ENCODE measurements around the gene AGAP1.

AGAP1 gene

GRCh38 chr2:235511751-235512698, 18.2 kb downstream of the AGAP1 start:
- DNase-seq (ENCODE audit: low read depth in 2 of 2) = peak in 1 of 2 donors; percentile 6
- TF ChIP-seq CTCF (IDR thresholded peaks at IDR 0.05; ENCODE audit: low read depth, low read length) = no peak
- H3K4me3 ChIP-seq (replicated peaks in 1 of 2; ENCODE audit: low read depth in 2 of 2, low read length in 2 of 2) = no peak overlapping the region

GRCh38 chr2:235512699-235513053, 18.8 kb downstream of the AGAP1 start:
- no peak for TF ChIP-seq CTCF (IDR thresholded peaks at IDR 0.05; ENCODE audit: low read depth, low read length)
- H3K4me3 ChIP-seq (replicated peaks in 1 of 2; ENCODE audit: low read depth in 2 of 2, low read length in 2 of 2) = no peak overlapping the region
- DNase-seq (ENCODE audit: low read depth in 2 of 2) = no peak

- TF ChIP-seq CTCF (IDR thresholded peaks at IDR 0.05; ENCODE audit: low read depth, low read length) = no peak
- H3K4me3 ChIP-seq (replicated peaks in 1 of 2; ENCODE audit: low read depth in 2 of 2, low read length in 2 of 2) = no peak overlapping the region
- no peak for DNase-seq (ENCODE audit: low read depth in 2 of 2)
Measured at GRCh38 chr2:235513984-235514626, 20.3 kb downstream of the AGAP1 start.

DNA sequence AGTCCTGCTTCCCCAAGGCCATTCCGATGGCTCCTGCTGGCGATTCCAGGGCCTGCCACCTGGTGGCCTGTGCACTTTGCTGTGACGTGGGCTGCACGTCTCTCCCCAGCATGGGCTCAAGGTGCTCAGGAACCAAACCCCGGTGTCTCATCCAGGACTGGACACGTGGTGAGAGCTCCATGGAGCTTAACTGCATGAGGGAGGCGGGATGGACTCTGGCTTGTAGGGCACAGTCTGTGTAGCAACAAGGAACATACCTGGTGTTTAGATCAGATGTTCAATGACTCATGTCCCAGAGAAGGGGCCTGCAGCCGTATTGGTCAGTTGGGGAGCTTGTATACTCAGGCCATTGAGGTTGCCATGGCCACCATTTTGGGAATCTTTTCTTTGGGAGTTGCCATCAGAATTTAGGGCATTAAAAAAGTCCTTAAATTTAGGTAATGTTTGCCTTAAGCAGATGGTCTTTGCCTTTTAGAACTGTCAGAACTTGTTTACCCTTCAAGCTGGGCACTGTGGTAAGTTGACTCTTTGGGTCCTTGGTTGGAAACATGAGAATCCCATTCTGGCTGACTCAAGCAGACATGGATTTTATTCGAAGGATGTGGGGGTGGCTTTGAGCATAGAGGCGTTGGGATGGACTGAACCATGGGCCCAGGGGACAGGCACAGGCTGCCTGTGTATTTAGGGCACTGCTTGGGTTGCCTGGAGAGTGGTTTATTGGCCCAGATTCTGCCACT, 21.0 kb downstream of the AGAP1 start:
- no peak for TF ChIP-seq CTCF (IDR thresholded peaks at IDR 0.05; ENCODE audit: low read depth, low read length)
- DNase-seq (ENCODE audit: low read depth in 2 of 2) = peak in 1 of 2 donors; percentile 9
- no peak overlapping the region for H3K4me3 ChIP-seq (replicated peaks in 1 of 2; ENCODE audit: low read depth in 2 of 2, low read length in 2 of 2)

DNA sequence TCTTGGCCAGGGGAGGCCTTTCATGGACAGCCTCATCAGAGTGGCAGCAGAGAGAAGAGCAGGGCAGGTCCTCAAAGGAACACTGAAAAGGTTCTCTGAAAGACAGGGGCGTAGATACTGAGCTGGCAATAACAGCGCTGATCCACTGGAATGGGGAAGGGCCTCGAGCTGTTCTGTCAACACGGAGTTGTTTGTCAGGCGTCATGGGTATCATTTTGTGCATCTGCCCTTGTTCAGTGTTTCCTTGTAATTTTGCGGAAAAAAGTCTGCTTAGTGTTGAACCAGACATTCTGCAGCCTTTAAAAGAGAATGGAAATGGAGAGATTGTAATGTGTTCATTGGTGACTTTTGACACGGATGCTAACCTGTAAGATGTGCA, 21.5 kb downstream of the AGAP1 start:
- DNase-seq (ENCODE audit: low read depth in 2 of 2) = no peak
- no peak for TF ChIP-seq CTCF (IDR thresholded peaks at IDR 0.05; ENCODE audit: low read depth, low read length)
- no peak overlapping the region for H3K4me3 ChIP-seq (replicated peaks in 1 of 2; ENCODE audit: low read depth in 2 of 2, low read length in 2 of 2)

DNA sequence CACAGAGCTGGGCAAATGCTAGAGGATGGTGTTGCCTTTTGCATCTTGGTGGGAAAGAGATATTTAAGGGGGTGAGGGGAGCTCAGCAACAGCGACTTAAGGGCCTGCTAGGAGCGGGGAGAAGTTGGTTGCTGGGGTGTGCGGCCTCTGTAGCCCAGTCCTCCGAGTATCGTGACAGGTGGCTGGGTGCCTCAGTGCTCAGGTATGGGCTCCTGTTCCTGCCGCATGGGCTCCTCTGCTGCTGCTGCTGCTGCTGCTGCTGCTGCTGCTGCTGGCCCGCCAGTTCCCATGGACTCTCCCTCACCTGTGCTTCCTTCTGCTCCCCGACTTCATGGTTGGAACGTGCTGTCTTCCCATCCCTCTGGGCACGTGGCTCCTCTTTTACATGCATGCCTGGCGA, 22.0 kb downstream of the AGAP1 start:
- DNase-seq (ENCODE audit: low read depth in 2 of 2) = no peak
- H3K4me3 ChIP-seq (replicated peaks in 1 of 2; ENCODE audit: low read depth in 2 of 2, low read length in 2 of 2) = no peak overlapping the region
- TF ChIP-seq CTCF (IDR thresholded peaks at IDR 0.05; ENCODE audit: low read depth, low read length) = no peak

Data from cardiac fibroblast (primary cell).